SH-SY5Y (cell line): ENCODE measurements around the gene NEMP2.

ENCODE experiments used
- GATA2 ChIP-seq: IDR thresholded peaks from 2 replicates; pipeline ENCODE4 v1.6.1; 2011; ENCODE audit warnings: mild to moderate bottlenecking, low read depth, low read length
- GATA3 ChIP-seq: IDR thresholded peaks from 2 replicates; pipeline ENCODE4 v1.6.1; 2011; ENCODE audit warnings: low read depth, mild to moderate bottlenecking, low read length, moderate library complexity

The NEMP2 gene

DNA sequence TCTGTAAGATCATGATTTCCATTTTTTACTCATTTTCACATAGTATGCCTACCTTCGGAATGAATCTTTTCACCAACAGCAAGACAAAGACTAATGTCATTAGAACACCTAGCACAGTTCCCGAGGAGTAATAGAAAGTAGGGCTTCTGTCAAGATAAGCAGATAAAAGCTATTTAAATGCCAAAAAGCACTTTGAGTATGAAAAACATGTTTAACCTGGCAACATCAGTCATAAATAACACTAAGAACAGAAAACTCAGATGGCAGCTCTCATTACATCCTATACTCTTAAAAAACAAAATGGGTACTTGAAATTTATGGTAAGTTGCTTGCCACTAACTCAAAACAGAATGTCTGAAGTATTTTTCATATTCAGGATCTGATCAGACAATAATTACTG lies 17.1 kb downstream of the NEMP2 start:
- no peak for TF ChIP-seq GATA3
- no peak for TF ChIP-seq GATA2

DNA sequence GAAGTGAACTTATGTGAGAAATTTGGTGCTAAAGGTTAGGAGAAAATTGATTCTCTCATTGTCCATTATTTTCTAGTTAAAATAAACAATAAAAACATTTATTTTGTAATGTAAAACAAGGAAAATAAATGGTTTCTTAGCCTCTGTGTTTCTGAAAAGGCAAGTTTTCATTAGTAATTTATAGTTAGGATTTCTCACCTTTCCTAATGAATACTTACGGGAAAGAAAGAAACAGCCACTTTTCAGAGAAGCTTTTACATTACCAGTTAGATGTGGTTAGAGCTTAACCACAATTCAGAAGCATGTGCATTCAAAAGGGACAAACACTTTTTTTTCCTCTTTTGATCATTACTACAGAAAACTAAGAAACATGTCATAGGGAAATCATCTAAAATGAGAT lies 18.8 kb downstream of the NEMP2 start:
- no peak for TF ChIP-seq GATA3
- TF ChIP-seq GATA2, result no peak

- TF ChIP-seq GATA2, result no peak
- no peak for TF ChIP-seq GATA3
Measured at GRCh38 chr2:190514676-190515075, 19.8 kb downstream of the NEMP2 start.

DNA sequence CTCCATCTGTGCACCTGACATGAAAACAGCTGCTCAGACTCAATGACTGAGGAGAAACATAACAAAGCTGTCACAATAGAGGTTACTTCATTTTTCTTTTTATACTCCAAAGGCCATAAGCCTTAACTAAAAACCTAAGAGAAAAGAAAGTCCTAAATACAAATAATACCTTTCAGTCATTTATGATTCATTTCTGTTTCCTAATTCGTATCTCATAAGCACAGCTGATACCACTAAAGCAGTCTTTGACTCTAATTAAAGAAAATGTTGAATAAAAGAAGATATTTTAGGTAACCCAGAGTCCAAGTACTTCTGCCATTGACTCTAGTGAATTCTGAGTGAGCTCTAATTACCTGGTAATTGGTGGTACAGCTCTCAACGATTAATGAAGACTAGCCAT lies 20.6 kb downstream of the NEMP2 start:
- TF ChIP-seq GATA3 (no peak), GATA2 (no peak)

GRCh38 chr2:190512539-190513095 lies 21.9 kb downstream of the NEMP2 start:
- TF ChIP-seq GATA3 (no peak), GATA2 (no peak)

- TF ChIP-seq GATA3, result no peak
- no peak for TF ChIP-seq GATA2
Measured at GRCh38 chr2:190511104-190511503, 23.4 kb downstream of the NEMP2 start.

DNA sequence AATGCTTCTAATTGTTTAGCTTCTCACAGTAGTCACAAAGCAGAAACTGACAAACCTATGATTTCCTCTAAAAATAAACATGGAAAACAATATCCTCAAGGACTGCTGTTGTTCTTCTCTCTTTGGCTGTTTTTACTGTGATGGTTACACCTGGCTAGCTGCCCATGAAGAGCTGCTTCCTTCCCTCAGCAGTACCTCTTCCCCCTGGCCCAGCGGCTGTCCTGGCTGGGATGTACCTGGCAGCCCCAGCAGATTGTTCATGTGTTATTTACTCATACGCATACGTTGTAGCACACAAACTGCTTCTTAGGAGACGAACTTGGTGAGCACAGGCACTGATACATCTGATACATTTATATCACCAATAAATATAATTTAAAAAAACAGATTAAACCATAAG lies 27.4 kb downstream of the NEMP2 start:
- TF ChIP-seq GATA2 (no peak), GATA3 (no peak)

DNA sequence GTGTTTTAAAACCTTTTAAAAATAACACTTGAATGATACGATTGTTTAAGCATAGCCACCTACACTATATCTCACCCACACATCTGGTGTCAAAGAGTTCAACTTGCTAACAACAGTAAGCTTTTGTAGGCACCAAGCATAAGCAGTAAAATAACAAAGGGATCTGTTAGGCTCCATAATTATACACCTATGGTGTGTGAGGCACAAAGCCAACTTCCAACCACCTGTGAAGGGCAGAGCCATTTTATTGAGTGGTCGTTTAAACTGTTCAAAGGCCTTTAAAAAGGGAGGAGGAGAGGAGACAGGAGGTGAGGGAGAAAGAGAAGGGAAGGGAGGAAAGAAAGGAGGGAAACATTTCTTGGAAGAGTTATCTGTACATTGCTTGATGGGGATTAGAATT lies 27.9 kb downstream of the NEMP2 start:
- no peak for TF ChIP-seq GATA3
- TF ChIP-seq GATA2, result no peak

DNA sequence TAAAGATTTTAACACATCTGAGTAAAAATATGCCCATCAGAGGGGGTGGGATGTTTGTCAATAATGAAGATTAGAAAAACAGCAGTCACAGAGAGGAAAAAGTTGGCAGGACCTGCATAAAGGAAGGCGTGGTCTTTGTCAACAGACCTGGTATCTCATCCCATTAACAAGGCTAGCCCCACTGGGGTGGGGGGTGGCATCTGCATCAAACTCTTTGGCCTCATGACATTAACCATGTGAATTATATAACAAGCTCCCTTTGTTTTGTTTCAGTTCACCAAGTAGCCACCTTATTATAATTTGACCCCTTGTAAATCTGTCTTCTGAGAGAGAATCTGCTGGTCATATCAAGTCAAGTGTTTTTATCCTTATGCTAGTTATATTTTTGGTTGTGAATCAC lies 28.8 kb downstream of the NEMP2 start:
- no peak for TF ChIP-seq GATA2
- TF ChIP-seq GATA3, result no peak

GRCh38 chr2:190504912-190505311 lies 29.6 kb downstream of the NEMP2 start:
- TF ChIP-seq GATA3, result no peak

GRCh38 chr2:190503088-190503487 lies 31.4 kb downstream of the NEMP2 start:
- TF ChIP-seq GATA3 (no peak), GATA2 (no peak)

DNA sequence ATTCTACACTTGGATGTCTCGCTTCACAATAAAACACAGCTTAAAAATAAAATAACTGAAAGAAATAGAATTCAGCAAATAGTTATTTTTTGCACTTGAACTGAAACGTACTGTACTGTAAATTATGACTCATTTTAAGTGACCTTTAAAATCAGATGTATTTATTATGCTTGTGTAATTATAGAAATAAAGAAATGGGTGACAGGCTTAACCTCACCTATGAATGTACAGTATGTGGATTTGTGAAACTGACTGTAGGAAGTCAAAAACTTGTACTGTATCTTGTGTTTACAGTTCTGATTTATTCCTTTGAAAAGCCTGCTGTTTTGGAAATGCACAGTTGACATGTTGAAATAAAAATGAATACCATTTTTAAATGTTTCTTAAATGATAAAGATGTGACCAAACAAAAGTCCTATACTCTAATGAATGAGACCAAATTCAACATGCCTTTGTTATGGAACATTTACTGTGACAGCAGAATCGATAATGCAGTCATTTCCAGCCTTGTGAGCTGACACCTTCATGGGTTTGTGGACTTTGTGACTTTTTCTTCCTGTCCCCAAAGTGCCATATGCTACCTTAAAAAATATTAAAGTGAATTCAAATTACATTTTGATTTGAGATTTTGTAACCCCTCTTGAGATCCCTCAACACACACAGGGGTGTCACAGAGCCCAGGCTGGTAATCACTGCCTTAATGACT lies 32.7 kb downstream of the NEMP2 start:
- no peak for TF ChIP-seq GATA2
- TF ChIP-seq GATA3, result no peak

DNA sequence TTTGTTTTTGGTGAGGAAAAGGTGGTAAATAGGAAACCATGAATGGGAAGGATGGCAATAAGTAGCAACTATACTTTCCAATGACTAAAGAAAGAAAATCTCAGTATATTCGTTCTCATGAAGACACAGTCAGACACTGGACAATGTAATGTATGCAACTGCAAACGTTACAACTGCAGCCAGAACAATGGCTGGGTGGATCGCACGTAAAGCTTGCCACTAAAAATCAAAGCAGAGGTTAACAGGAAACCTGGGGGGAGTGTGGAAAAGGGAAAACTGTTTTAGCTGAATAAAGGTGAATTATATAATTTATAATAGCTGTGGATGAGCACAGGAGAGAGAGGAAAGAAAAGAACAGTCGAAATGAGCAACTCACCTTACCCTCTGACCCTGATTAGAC lies 33.3 kb downstream of the NEMP2 start:
- no peak for TF ChIP-seq GATA2
- no peak for TF ChIP-seq GATA3

- TF ChIP-seq GATA2, result no peak
Measured at GRCh38 chr2:190500054-190500502, 34.4 kb downstream of the NEMP2 start.

- TF ChIP-seq GATA2 (no peak), GATA3 (no peak)
Measured at GRCh38 chr2:190499273-190499672, 35.2 kb downstream of the NEMP2 start.

- TF ChIP-seq GATA2 (no peak), GATA3 (no peak)
Measured at GRCh38 chr2:190497428-190497827, 37.1 kb downstream of the NEMP2 start.
